Kidney capillary endothelial cell (primary cell): ENCODE results near the gene GALNT16.

Source experiments
- DNase-seq: peaks from one replicate; pipeline ENCODE4 v3.0.0-alpha.2; 2018; ENCODE audit warnings: low spot score

GALNT16 gene

DNA sequence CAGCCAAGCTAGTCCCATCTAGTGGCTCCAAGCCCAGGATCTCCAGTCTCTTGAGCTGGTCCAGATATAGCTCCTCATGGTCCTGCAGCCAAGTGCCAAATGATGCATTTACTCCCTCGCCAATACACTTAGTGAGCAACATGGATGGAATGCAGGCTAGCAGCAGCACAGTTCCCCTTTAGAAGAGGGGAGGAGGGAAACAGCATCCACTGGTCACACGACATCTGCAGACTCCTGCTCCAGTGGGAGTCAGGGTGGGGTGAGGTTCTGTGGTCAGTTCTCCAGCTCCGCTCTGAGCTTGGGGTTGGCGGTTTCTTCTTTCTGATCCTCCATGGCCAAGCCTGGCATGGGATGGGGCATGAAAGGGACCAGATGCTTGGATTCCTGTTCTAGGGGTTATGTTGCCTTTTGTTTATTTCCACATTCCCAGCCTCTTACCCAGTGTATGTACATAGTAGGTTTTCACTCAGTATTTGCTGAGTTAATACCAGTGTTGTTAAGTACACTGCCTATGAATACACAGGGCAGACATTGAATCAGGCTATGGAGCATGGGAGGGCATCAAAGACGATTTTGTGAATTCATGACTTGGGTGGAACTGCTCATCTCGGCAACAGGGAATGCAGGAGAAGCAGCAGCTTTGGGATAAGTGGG is 57.3 kb downstream of the GALNT16 start:
- DNase-seq = no peak

- no peak for DNase-seq
These were observed 57.8 kb downstream of the GALNT16 start for GRCh38 chr14:69317780-69318179.

GRCh38 chr14:69318241-69318640 is 58.3 kb downstream of the GALNT16 start:
- no peak for DNase-seq

DNA sequence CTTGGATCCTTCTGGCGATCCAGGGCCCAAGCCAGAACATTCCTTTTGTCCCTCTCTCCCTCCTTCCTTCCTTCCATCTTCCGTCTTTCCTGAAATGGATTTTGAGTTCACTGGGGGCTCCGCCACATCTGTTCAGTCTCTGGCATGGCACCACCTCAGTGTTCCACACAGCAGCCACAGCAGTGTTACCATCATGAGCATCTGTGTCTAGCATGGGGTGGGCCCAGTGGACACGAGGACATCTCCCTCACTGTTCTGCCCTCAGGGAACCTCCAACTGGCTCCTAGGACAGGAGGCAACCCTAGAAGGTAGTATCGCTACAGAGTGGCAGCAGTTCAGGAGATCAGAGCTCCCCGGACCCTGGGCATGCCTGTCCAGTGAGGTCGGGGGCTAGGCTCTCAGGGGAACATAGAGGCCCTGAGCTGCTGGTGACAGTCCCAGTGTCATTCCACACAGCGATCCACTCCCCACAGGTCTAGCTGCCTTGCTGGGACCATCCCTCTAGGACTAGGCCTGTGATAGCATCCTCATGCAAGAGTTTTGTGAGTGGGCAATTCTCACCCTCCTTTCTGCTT is 59.0 kb downstream of the GALNT16 start:
- DNase-seq = no peak

- no peak for DNase-seq
These were observed 60.0 kb downstream of the GALNT16 start for GRCh38 chr14:69319911-69320310.

- no peak for DNase-seq
These were observed 60.8 kb downstream of the GALNT16 start for GRCh38 chr14:69320581-69321365.

- no peak for DNase-seq
These were observed 61.8 kb downstream of the GALNT16 start for GRCh38 chr14:69321601-69322330.

GRCh38 chr14:69323266-69323998 is 63.5 kb downstream of the GALNT16 start:
- no peak for DNase-seq

GRCh38 chr14:69323999-69324282 is 64.0 kb downstream of the GALNT16 start:
- DNase-seq = no peak

DNA sequence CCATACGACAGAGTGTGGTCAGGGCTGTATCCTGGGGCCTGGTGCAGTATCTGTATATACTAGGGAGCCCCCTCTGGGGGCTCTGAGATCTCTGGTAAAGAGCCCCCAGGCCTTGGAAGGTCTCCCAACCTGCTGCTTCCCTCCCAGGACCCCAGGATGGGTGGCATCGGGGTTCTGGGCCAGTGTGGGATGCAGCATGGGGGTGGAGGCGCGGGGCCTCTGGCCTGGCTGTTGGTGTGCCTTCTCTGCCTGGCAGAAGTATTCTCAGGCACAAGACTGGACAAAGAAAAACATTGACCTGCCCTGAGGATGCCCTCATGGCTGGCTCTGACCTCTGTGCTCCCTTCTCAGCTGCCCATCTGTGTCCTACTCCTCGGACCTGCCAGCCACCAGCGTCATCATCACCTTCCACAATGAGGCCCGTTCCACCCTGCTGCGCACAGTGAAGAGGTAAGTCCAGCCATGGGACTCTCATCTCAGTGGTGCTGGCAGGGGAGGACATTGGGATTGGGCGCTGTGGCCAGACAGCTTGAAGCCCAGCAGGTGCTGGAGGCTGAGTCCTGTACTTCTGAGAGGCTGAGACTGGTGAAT is 64.5 kb downstream of the GALNT16 start:
- DNase-seq = no peak

- no peak for DNase-seq
These were observed 65.1 kb downstream of the GALNT16 start for GRCh38 chr14:69325086-69325485.

DNA sequence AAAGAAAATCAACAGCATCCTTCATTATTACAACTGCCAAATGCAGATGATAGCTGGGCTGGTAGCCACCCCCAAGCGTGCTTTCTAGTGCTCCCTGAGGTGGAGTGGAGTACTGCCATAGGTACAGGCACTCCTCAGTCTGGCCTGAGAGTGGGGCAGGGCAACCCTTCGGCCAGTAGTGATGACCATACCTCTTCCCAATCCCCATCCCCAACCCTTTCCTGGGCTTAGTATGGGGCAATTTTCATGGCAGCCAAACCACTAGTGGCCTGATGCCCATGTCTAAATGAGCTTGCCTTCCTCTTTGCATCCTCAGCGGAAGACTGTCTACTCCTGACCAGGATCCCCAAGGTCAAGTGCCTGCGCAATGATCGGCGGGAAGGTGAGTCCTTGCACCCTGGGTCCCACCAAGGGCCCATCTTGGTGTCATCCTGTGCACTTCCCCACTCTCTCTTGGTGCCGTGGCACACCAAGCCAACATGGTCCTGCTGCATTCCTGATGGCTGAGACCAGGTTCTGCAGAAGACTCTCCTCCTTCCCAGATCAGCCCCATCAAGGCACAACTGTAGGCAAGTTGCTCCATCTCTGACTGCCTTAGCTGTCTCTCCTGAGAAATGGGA is 65.8 kb downstream of the GALNT16 start:
- no peak for DNase-seq

- no peak for DNase-seq
These were observed 66.7 kb downstream of the GALNT16 start for GRCh38 chr14:69326611-69327010.

- DNase-seq = no peak
These were observed 67.5 kb downstream of the GALNT16 start for GRCh38 chr14:69327507-69327906.

DNA sequence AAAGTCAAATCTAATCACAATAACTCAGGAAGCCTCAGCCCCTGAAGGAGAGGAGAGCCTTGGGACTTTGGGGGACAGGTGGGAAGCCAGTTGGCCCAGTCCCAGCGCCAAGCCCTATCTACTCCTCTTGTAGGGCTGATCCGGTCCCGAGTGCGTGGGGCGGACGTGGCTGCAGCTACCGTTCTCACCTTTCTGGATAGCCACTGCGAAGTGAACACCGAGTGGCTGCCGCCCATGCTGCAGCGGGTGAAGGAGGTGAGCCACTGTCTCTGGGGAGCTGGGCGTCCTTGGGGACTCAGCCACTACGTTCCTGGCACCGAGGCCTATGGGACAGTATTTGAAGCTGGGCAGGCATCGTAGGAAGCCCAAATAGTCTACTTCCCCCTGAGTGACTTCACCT is 68.4 kb downstream of the GALNT16 start:
- no peak for DNase-seq

GRCh38 chr14:69328765-69329164 is 68.8 kb downstream of the GALNT16 start:
- DNase-seq = no peak

- no peak for DNase-seq
These were observed 71.2 kb downstream of the GALNT16 start for GRCh38 chr14:69331206-69331605.

DNA sequence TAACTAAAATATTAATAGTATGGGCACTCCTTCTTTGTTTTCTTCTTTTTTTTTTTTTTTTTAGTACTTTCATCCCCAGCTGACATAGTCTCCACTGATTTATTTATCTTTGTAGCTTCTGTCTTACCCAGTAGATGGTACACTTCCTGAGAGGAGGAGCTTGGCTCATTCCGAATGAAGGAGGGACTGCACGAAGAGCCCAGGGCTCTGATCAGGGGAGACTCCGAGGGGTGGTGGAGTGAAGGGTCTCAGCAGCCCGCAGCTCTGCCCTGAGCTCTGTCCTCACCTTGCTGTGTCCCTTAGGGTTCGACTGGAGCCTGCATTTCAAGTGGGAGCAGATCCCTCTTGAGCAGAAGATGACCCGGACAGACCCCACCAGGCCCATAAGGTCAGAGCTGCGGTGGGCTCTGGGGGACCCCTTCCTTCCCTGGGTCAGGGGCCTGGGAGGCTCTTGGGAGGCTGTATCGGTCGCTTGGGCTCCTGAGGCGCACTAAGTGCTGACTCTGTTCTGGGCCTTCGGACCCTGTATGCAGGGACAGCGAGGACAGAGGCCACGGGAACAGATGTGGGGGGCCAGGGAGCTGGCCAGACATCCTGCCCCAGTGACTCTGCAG is 72.9 kb downstream of the GALNT16 start:
- DNase-seq = no peak

GRCh38 chr14:69333791-69334337 is 73.9 kb downstream of the GALNT16 start:
- DNase-seq = no peak

GRCh38 chr14:69334576-69334975 is 74.6 kb downstream of the GALNT16 start:
- no peak for DNase-seq

DNA sequence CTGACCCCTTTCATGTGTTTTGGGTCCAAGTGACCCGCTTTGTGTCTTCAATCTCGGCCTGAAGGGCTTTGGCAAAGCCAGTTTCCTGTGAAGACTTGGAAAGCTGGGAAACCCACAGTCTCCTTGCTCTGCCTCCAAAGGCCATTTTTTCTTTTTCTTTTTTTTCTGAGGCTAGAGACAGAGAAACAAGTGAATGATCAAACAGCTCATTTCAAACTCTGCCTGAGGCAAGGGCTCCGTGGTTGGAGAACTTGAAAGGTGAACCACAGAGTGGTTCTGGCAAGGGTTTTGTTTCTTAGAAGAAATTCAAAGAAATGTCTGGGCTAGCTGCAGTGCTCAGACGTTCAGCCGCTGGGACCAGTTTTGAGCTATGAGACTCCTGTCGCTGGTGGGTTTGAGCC is 75.4 kb downstream of the GALNT16 start:
- DNase-seq = no peak
